ENCODE measurements around the gene SENP3. TPM values are rescaled to one million over a fixed set of nuclear protein-coding genes. Genes with fewer than 3 reads are reported as not detected.

SENP3 gene
- 10 to 100 TPM; 61.2 to 77.8 (median 73.5) TPM for polyA plus RNA-seq (ENCODE audit: insufficient read length in 3 of 3)
- long read RNA-seq, donor 1, transcript SENP3-205 (1 exons, 527 nt): major isoform, 106 of 134 reads
- long read RNA-seq, donor 1, transcript SENP3-201 (11 exons, 2,611 nt): minor isoform, 5 of 134 reads
- long read RNA-seq, donor 1, partial matches to known transcripts: 23 of 134 reads
- long read RNA-seq, donor 1, other reads (novel, unspliced or antisense): 0 of 134 reads
- long read RNA-seq, donor 2, transcript SENP3-201 (11 exons, 2,611 nt): minor isoform, 5 of 118 reads
- long read RNA-seq, donor 2, transcript SENP3-205 (1 exons, 527 nt): major isoform, 92 of 118 reads
- long read RNA-seq, donor 2, partial matches to known transcripts: 21 of 118 reads
- long read RNA-seq, donor 2, other reads (novel, unspliced or antisense): 0 of 118 reads
- long read RNA-seq, donor 3, transcript SENP3-205 (1 exons, 527 nt): major isoform, 99 of 118 reads
- long read RNA-seq, donor 3, transcript SENP3-201 (11 exons, 2,611 nt): minor isoform, 5 of 118 reads
- long read RNA-seq, donor 3, partial matches to known transcripts: 14 of 118 reads
- long read RNA-seq, donor 3, other reads (novel, unspliced or antisense): 0 of 118 reads
- long read RNA-seq, donor 4, transcript SENP3-201 (11 exons, 2,611 nt): minor isoform, 6 of 124 reads
- long read RNA-seq, donor 4, transcript SENP3-205 (1 exons, 527 nt): major isoform, 96 of 124 reads
- long read RNA-seq, donor 4, partial matches to known transcripts: 21 of 124 reads
- long read RNA-seq, donor 4, other reads (novel, unspliced or antisense): 0 of 124 reads
- long read RNA-seq, donor 5, transcript SENP3-205 (1 exons, 527 nt): major isoform, 19 of 20 reads
- long read RNA-seq, donor 5, partial matches to known transcripts: 0 of 20 reads
- long read RNA-seq, donor 5, other reads (novel, unspliced or antisense): 0 of 20 reads
- long read RNA-seq, donor 6, transcript SENP3-205 (1 exons, 527 nt): major isoform, 120 of 156 reads
- long read RNA-seq, donor 6, partial matches to known transcripts: 32 of 156 reads
- long read RNA-seq, donor 6, other reads (novel, unspliced or antisense): 0 of 156 reads
- long read RNA-seq, donor 7, transcript SENP3-205 (1 exons, 527 nt): major isoform, 71 of 107 reads
- long read RNA-seq, donor 7, partial matches to known transcripts: 22 of 107 reads
- long read RNA-seq, donor 7, other reads (novel, unspliced or antisense): 13 of 107 reads
- long read RNA-seq, donor 8, transcript SENP3-205 (1 exons, 527 nt): major isoform, 45 of 55 reads
- long read RNA-seq, donor 8, partial matches to known transcripts: 6 of 55 reads
- long read RNA-seq, donor 8, other reads (novel, unspliced or antisense): 0 of 55 reads
- long read RNA-seq, donor 9, transcript SENP3-201 (11 exons, 2,611 nt): minor isoform, 9 of 167 reads
- long read RNA-seq, donor 9, transcript SENP3-205 (1 exons, 527 nt): major isoform, 124 of 167 reads
- long read RNA-seq, donor 9, partial matches to known transcripts: 34 of 167 reads
- long read RNA-seq, donor 9, other reads (novel, unspliced or antisense): 0 of 167 reads
- long read RNA-seq, donor 10, transcript SENP3-201 (11 exons, 2,611 nt): minor isoform, 7 of 149 reads
- long read RNA-seq, donor 10, transcript SENP3-205 (1 exons, 527 nt): major isoform, 117 of 149 reads
- long read RNA-seq, donor 10, partial matches to known transcripts: 24 of 149 reads
- long read RNA-seq, donor 10, other reads (novel, unspliced or antisense): 0 of 149 reads
- long read RNA-seq, donor 11, transcript SENP3-205 (1 exons, 527 nt): major isoform, 56 of 75 reads
- long read RNA-seq, donor 11, transcript SENP3-201 (11 exons, 2,611 nt): minor isoform, 5 of 75 reads
- long read RNA-seq, donor 11, partial matches to known transcripts: 14 of 75 reads
- long read RNA-seq, donor 11, other reads (novel, unspliced or antisense): 0 of 75 reads
- long read RNA-seq, donor 12, transcript SENP3-205 (1 exons, 527 nt): major isoform, 96 of 134 reads
- long read RNA-seq, donor 12, transcript SENP3-201 (11 exons, 2,611 nt): minor isoform, 11 of 134 reads
- long read RNA-seq, donor 12, partial matches to known transcripts: 23 of 134 reads
- long read RNA-seq, donor 12, other reads (novel, unspliced or antisense): 0 of 134 reads
- long read RNA-seq, donor 13, transcript SENP3-205 (1 exons, 527 nt): major isoform, 80 of 87 reads
- long read RNA-seq, donor 13, partial matches to known transcripts: 5 of 87 reads
- long read RNA-seq, donor 13, other reads (novel, unspliced or antisense): 0 of 87 reads
- long read RNA-seq, donor 14: 0 reads
- long read RNA-seq, donor 15: 0 reads
- long read RNA-seq, donor 16, transcript SENP3-205 (1 exons, 527 nt): major isoform, 172 of 194 reads
- long read RNA-seq, donor 16, partial matches to known transcripts: 18 of 194 reads
- long read RNA-seq, donor 16, other reads (novel, unspliced or antisense): 0 of 194 reads

- DNase-seq: peak; percentile 90
Measured at GRCh38 chr17:7561589-7562207, at the start of gene SENP3. TSS of gene SENP3 (plus strand) at chr17:7561919. CDS start at chr17:7563077, 1,158 bp downstream.

- DNase-seq: no peak
Measured at GRCh38 chr17:7512105-7512504, 49.6 kb upstream of the SENP3 start.

- no peak for DNase-seq
Measured at GRCh38 chr17:7512824-7513540, 48.7 kb upstream of the SENP3 start.

GRCh38 chr17:7513850-7514419 is 47.8 kb upstream of the SENP3 start:
- DNase-seq: no peak

GRCh38 chr17:7515911-7516610 is 45.7 kb upstream of the SENP3 start:
- no peak for DNase-seq

GRCh38 chr17:7523033-7523432 is 38.7 kb upstream of the SENP3 start:
- DNase-seq: no peak

GRCh38 chr17:7528842-7529241 is 32.9 kb upstream of the SENP3 start:
- DNase-seq: no peak

GRCh38 chr17:7530023-7530900 is 31.5 kb upstream of the SENP3 start:
- no peak for DNase-seq

GRCh38 chr17:7538050-7538449 is 23.7 kb upstream of the SENP3 start:
- no peak for DNase-seq

- DNase-seq: no peak
Measured at GRCh38 chr17:7538891-7539545, 22.7 kb upstream of the SENP3 start.

GRCh38 chr17:7541074-7541621 is 20.6 kb upstream of the SENP3 start:
- no peak for DNase-seq

- DNase-seq: no peak
Measured at GRCh38 chr17:7544911-7545310, 16.8 kb upstream of the SENP3 start.

- DNase-seq: no peak
Measured at GRCh38 chr17:7548585-7549400, 12.9 kb upstream of the SENP3 start, which contains the start of gene TNFSF12. TSS of gene TNFSF12 (plus strand) at chr17:7549058. CDS start at chr17:7549154, 96 bp downstream.

GRCh38 chr17:7549401-7550055 is 12.2 kb upstream of the SENP3 start:
- DNase-seq: no peak
